ENCODE data around the gene ZNF775.

Gene ZNF775

GRCh38 chr7:150399421-150400007 is 20.4 kb downstream of the ZNF775 start:
- CTCF ChIA-PET = interaction anchor here (1.2 kb wide), 1 partner anchor 22 kb away, joined by 4 read pairs; no protein-coding TSS in a partner anchor
- POLR2A ChIA-PET = interaction anchor here (1.4 to 1.5 kb wide), 2 partner anchors 21 to 29 kb away, joined by 4 to 8 read pairs; no protein-coding TSS in a partner anchor
- DNase-seq (ENCODE audit: extremely low spot score) = no peak
- TF ChIP-seq ZNF384 (IDR thresholded peaks at IDR 0.05) (no peak), ARNT (IDR thresholded peaks at IDR 0.05) (no peak), TARDBP (IDR thresholded peaks at IDR 0.05) (no peak), NFRKB (IDR thresholded peaks at IDR 0.05) (no peak), L3MBTL2 (conservative IDR thresholded peaks at IDR 0.05) (no peak), FOXM1 (IDR thresholded peaks at IDR 0.05; ENCODE audit: borderline replicate concordance) (no peak), FOXK2 (IDR thresholded peaks at IDR 0.05) (no peak), SUZ12 (IDR thresholded peaks at IDR 0.05) (no peak), ELF4 (IDR thresholded peaks at IDR 0.05) (no peak), CTBP1 (IDR thresholded peaks at IDR 0.05; ENCODE audit: borderline replicate concordance) (no peak)

DNA sequence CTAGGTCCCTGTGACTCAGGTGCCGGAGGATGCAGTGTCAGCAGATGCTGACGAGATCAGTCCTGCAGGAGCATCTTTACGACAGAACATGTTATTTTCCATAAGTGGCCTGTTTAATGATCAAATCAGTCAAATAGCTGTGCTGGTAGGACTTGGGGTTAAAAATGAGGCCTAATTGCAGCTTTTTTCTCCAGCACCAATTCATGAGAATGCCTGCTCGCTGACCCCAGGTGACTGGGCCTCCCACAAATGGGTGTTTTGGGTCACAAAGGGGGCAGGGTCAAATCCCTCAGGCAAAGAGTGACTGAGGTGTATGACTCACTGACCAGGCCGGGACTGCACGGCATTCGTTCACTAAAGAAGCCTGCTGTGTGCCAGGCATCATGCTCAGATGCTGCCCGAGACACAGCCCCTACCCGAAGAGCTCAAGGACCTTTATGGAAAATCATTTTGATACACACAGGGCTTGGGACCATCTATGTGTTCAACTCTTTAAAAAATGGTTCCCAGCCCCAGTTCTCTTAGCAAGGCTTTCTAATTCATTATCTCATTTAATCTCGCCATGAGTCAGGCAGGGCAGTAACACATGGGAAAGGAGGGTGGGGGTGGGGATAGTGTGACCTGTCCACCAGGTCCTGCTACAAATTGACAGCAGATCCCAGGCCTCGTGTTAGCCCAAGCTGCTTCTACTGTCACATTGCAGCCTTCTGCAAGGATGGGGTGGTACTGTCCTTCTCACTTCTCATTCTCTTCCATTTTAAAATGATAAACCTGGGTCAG is 21.1 kb downstream of the ZNF775 start:
- no peak for DNase-seq (ENCODE audit: extremely low spot score)
- ChIA-PET CTCF (no interaction called here), POLR2A (interaction anchor here (1.4 to 1.5 kb wide), 2 partner anchors 22 to 30 kb away, joined by 4 to 8 read pairs; no protein-coding TSS in a partner anchor)
- no peak for TF ChIP-seq ELF4 (IDR thresholded peaks at IDR 0.05)
- no peak for TF ChIP-seq LEF1 (IDR thresholded peaks at IDR 0.05; ENCODE audit: borderline replicate concordance)
- no peak for TF ChIP-seq SP1 (IDR thresholded peaks at IDR 0.05)
- no peak for TF ChIP-seq BHLHE40 (IDR thresholded peaks at IDR 0.05; ENCODE audit: borderline replicate concordance)
- no peak for TF ChIP-seq FOXM1 (IDR thresholded peaks at IDR 0.05; ENCODE audit: borderline replicate concordance)
- TF ChIP-seq ZNF384 (IDR thresholded peaks at IDR 0.05) = no peak
- TF ChIP-seq TARDBP (IDR thresholded peaks at IDR 0.05) = no peak
- no peak for TF ChIP-seq HDGF (IDR thresholded peaks at IDR 0.05; ENCODE audit: borderline replicate concordance)
- TF ChIP-seq CTBP1 (IDR thresholded peaks at IDR 0.05; ENCODE audit: borderline replicate concordance) = no peak
- TF ChIP-seq SUZ12 (IDR thresholded peaks at IDR 0.05) = no peak
- TF ChIP-seq ARNT (IDR thresholded peaks at IDR 0.05) = no peak
- no peak for TF ChIP-seq FOXK2 (IDR thresholded peaks at IDR 0.05)
- TF ChIP-seq, protein P1, sequence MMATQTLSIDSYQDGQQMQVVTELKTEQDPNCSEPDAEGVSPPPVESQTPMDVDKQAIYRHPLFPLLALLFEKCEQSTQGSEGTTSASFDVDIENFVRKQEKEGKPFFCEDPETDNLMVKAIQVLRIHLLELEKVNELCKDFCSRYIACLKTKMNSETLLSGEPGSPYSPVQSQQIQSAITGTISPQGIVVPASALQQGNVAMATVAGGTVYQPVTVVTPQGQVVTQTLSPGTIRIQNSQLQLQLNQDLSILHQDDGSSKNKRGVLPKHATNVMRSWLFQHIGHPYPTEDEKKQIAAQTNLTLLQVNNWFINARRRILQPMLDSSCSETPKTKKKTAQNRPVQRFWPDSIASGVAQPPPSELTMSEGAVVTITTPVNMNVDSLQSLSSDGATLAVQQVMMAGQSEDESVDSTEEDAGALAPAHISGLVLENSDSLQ (IDR thresholded peaks at IDR 0.05) = no peak
- no peak for TF ChIP-seq L3MBTL2 (conservative IDR thresholded peaks at IDR 0.05)
- TF ChIP-seq FOXA1 (IDR thresholded peaks at IDR 0.05) = no peak
- TF ChIP-seq NFRKB (IDR thresholded peaks at IDR 0.05) = no peak

DNA sequence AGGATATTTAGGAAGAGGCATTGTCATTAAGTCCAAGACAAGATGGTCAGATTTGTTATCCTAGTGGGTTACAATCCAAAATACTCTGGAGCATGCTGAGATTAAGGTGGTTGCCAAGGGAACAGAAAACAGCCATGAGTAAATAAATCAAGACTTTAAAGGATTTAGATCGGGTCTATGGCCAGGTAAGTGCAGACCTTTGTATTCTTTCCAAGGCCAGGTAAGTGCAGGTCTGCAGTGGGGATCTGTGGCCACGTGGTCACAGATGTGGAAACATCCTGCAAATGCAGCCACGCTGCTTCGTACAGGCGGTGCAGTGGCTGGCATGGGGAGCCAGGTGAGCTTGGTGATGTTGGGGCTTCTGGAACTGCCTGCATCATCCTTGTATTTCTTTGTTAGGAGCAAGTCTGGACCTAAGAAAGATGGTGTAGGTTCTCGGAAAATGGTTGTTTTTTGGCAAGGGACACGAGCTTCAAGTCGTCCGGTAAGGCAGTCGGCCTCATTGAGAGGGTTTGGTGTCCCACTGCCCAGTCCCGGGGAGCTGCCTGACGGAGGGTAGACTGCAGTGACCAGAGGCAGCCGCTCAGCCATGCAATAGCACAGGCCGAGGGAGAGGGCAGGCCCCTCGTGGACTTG is 21.8 kb downstream of the ZNF775 start:
- POLR2A ChIA-PET = interaction anchor here (1.4 to 1.5 kb wide), 2 partner anchors 23 to 31 kb away, joined by 4 to 8 read pairs; no protein-coding TSS in a partner anchor
- TF ChIP-seq SUZ12 (IDR thresholded peaks at IDR 0.05) = no peak
- TF ChIP-seq, protein P1 (IDR thresholded peaks at IDR 0.05) = no peak
- no peak for TF ChIP-seq FOXA1 (IDR thresholded peaks at IDR 0.05)
- no peak for TF ChIP-seq FOXK2 (IDR thresholded peaks at IDR 0.05)
- no peak for TF ChIP-seq ELF4 (IDR thresholded peaks at IDR 0.05)
- CTCF ChIA-PET = interaction anchor here (1.0 kb wide), 1 partner anchor 17 kb away, joined by 3 read pairs; no protein-coding TSS in a partner anchor
- no peak for DNase-seq (ENCODE audit: extremely low spot score)

- DNase-seq (ENCODE audit: extremely low spot score) = no peak
- ChIA-PET CTCF (interaction anchor here (1.0 kb wide), 1 partner anchor 16 kb away, joined by 3 read pairs; no protein-coding TSS in a partner anchor), POLR2A (interaction anchor here (0.7 kb wide), 1 partner anchor 24 kb away, joined by 3 read pairs; no protein-coding TSS in a partner anchor)
- no peak for TF ChIP-seq FOXM1 (IDR thresholded peaks at IDR 0.05; ENCODE audit: borderline replicate concordance)
- no peak for TF ChIP-seq TARDBP (IDR thresholded peaks at IDR 0.05)
- no peak for TF ChIP-seq SP1 (IDR thresholded peaks at IDR 0.05)
- TF ChIP-seq ZNF384 (IDR thresholded peaks at IDR 0.05) = no peak
- TF ChIP-seq SUZ12 (IDR thresholded peaks at IDR 0.05) = no peak
- TF ChIP-seq CTBP1 (IDR thresholded peaks at IDR 0.05; ENCODE audit: borderline replicate concordance) = no peak
- TF ChIP-seq ARNT (IDR thresholded peaks at IDR 0.05) = no peak
- TF ChIP-seq FOXK2 (IDR thresholded peaks at IDR 0.05) = no peak
- TF ChIP-seq ELF4 (IDR thresholded peaks at IDR 0.05) = no peak
- TF ChIP-seq LEF1 (IDR thresholded peaks at IDR 0.05; ENCODE audit: borderline replicate concordance) = no peak
- no peak for TF ChIP-seq HDGF (IDR thresholded peaks at IDR 0.05; ENCODE audit: borderline replicate concordance)
- no peak for TF ChIP-seq BHLHE40 (IDR thresholded peaks at IDR 0.05; ENCODE audit: borderline replicate concordance)
- TF ChIP-seq, protein P1 (IDR thresholded peaks at IDR 0.05) = no peak
- TF ChIP-seq FOXA1 (IDR thresholded peaks at IDR 0.05) = no peak
- no peak for TF ChIP-seq L3MBTL2 (conservative IDR thresholded peaks at IDR 0.05)
- no peak for TF ChIP-seq NFRKB (IDR thresholded peaks at IDR 0.05)
Measured at GRCh38 chr7:150401424-150401790, 22.3 kb downstream of the ZNF775 start.

- no peak for DNase-seq (ENCODE audit: extremely low spot score)
- CTCF ChIA-PET = interaction anchor here (0.6 to 1.0 kb wide), 2 partner anchors 13 to 16 kb away, joined by 3 read pairs; no protein-coding TSS in a partner anchor
- POLR2A ChIA-PET = interaction anchor here (0.7 to 1.0 kb wide), 2 partner anchors 24 to 79 kb away, joined by 3 read pairs; partner anchors contain the start of gene LRRC61
- TF ChIP-seq L3MBTL2 (conservative IDR thresholded peaks at IDR 0.05) = no peak
- no peak for TF ChIP-seq ARNT (IDR thresholded peaks at IDR 0.05)
- TF ChIP-seq FOXK2 (IDR thresholded peaks at IDR 0.05) = no peak
- TF ChIP-seq, protein P1 (IDR thresholded peaks at IDR 0.05) = no peak
- TF ChIP-seq ZNF384 (IDR thresholded peaks at IDR 0.05) = no peak
- no peak for TF ChIP-seq TARDBP (IDR thresholded peaks at IDR 0.05)
- TF ChIP-seq FOXM1 (IDR thresholded peaks at IDR 0.05; ENCODE audit: borderline replicate concordance) = no peak
- no peak for TF ChIP-seq CTBP1 (IDR thresholded peaks at IDR 0.05; ENCODE audit: borderline replicate concordance)
Measured at GRCh38 chr7:150401861-150402631, 22.9 kb downstream of the ZNF775 start.
